Pulmonary artery endothelial cell (primary cell): ENCODE measurements around the gene S100A9. TPM values are rescaled to one million over a fixed set of nuclear protein-coding genes. Genes with fewer than 3 reads are reported as not detected.
"Not testable (repeated sequence)": the region's sequence is repeated elsewhere in the genome, so short reads cannot be mapped to it uniquely, and the experiment has no call there.

Experiments
- DNase-seq: peaks from one replicate; pipeline ENCODE4 v3.0.0-alpha.2; 2011; ENCODE audit warnings: low read depth, low spot score
- total RNA-seq: library from RNA; depleted of rRNA; stranded (reverse); fragments of >200 nt; gene quantifications from 2 replicates; pipeline ENCODE4 v1.2.3, GENCODE V29; 2014

The S100A9 gene
- 0.13 and 0.95 TPM in 2 replicates for total RNA-seq

DNA sequence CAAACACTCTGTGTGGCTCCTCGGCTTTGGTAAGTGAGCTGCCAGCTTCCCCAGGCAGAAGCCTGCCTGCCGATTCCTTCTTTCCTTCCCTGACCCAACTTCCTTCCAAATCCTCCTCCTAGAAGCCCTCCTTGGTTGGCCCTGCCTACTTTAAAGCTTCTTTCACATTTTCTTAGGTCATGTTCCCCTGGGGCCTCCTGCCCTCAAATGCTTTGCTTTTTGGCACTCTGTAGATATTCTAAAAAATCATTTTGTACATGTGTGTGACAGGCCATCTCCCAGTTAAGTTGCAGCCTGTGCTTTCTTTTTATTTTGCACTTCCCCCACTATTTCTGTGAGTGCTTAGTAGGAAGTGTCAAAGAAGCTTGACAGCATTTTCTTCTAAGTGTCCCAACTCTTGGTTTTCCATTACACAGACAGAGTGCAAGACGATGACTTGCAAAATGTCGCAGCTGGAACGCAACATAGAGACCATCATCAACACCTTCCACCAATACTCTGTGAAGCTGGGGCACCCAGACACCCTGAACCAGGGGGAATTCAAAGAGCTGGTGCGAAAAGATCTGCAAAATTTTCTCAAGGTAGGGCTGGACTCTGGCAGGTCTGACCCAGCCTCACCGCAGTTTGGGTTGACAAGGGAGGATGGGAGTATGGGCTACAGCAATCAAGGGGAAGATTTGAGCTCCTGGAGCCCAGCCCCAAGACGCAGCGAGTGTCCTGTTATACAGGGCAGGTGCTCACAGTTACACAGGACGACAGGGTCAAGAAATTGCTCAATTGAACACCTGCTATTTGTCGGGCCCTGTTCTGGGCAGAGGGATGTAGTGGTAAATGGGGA is at the start of gene S100A9:
TSS of gene S100A9 (plus strand) at position 2 of the 838 bp plus-strand sequence. CDS start at position 432, 430 bp downstream.
- no peak for DNase-seq

DNA sequence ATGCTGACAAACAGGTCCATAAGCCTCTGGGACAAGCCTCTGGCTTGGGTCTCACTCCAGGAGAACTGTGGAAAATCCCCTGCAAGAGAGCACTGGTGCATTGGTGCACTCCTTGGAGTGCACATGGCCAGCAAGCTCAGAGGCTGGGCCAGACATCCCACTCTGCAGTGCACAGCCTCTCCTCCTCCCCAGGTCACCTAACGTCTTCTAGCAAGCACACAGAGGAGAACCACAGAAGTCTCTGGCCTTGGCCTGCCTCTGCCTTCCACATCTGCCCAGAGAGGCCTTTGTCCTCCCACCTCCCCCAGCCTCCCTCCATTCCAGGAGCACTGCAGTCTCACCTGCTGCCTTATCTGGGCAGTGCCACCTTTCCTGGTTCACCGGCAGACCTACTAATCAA is 49.1 kb upstream of the S100A9 start:
- DNase-seq, result no peak

DNA sequence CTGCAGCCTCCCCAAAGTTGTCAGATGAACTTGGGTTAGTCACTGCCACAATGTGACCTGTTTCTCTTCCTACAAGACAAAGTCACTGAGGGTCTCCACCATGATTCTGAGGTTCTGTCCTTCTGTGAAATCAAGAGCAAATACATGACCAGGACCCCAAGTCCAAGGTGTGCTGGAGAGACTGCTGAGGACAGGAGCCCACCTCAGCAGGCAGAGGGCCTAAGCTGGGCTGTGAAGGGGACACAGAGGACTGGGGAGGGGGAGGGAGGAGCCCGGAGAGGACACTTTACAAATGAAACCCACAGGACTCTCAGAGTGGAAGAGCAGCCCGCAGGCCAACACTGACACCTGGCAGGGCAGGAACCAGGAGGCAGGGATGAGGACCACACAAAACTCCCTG is 48.2 kb upstream of the S100A9 start:
- no peak for DNase-seq

GRCh38 chr1:153310526-153310925 is 47.1 kb upstream of the S100A9 start:
- DNase-seq, result no peak

- no peak for DNase-seq
Observed at GRCh38 chr1:153312570-153313186, 45.0 kb upstream of the S100A9 start, which contains the start of gene PGLYRP3. Gene PGLYRP3 (minus strand): TSS chr1:153312952. CDS start chr1:153310665, 2,287 bp downstream.

GRCh38 chr1:153313288-153313687 is 44.4 kb upstream of the S100A9 start:
- DNase-seq, result no peak

GRCh38 chr1:153314388-153314787 is 43.3 kb upstream of the S100A9 start:
- DNase-seq, result not testable (repeated sequence)

- DNase-seq, result not testable (repeated sequence)
Observed at GRCh38 chr1:153316013-153316412, 41.6 kb upstream of the S100A9 start.

- not testable (repeated sequence) for DNase-seq
Observed at GRCh38 chr1:153318145-153318544, 39.5 kb upstream of the S100A9 start.

DNA sequence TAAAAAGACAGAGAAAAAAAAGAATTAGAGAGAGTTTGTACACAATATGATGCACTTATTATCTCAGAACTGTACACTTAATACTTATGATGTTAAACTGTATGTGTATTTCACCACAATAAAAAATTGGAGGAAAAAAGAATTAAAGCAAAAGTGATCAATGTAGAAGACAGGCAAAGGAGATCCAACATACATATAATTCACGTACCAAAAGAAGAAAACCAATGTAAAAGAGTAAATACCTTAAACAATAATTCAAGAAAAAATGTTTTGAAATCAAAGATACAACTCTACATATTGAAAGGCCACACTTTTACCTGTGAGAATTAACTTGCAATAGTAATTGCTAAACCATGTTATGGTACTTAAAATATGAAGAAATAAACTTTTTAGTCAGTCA is 35.1 kb upstream of the S100A9 start:
- DNase-seq, result no peak

GRCh38 chr1:153324912-153325311 is 32.7 kb upstream of the S100A9 start:
- DNase-seq, result no peak

DNA sequence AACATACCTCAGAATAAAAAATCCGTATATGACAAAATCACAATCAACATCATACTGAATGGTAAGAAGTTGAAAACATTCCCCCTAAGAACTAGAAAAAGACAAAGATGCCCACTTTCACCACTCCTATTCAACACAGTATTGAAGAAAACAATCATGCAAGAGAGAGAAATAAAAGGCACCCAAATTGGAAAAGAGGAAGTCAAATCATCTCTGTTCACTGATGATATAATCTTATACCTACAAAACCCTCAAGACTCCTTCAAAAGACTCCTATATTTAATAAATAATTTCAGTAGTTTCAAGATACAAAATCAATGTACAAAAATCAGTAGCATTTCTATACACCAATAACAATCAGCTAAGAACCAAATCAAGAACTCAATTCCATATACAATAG is 23.8 kb upstream of the S100A9 start:
- no peak for DNase-seq

- no peak for DNase-seq
Observed at GRCh38 chr1:153336650-153337049, 21.0 kb upstream of the S100A9 start.

GRCh38 chr1:153337980-153338853 is 19.4 kb upstream of the S100A9 start:
- DNase-seq, result no peak

DNA sequence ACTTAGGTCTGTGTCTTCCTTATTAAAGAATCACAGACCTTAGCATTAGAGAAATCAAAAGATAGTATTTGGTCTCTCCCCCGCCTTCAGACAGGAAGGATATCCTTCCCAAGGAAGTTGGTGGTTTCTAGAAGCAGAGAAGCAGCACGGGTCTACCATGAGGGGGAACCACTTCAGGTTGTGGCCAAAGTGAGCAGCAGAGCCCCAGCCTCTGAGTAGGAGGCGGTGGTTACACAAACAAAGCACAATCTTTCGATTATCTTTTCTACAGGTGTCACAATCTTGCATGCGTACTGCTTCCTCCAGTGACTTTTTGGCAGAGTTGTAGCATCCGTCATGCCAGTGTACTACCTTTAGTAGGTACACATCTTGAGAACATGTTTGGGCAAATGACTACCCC is 17.9 kb upstream of the S100A9 start:
- no peak for DNase-seq

DNA sequence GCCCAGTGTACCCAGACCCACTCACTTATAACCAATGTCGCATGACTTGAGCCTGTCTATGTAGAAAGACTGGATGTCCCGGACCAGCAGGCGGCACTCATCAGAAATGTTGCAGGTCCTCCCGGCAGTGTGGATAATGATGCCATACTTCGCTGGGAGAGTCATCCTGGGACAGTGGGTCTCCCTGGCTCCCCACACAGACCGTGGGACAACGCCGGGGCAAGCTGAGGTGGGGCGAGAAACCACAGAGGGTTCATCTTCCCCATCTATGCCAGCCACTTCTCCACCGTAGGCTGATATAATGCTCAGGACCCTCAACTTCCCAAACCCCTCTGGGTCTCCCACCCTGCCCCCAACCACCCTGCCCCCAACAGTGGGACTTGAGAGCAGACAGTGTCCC is 17.3 kb upstream of the S100A9 start:
- DNase-seq, result no peak

DNA sequence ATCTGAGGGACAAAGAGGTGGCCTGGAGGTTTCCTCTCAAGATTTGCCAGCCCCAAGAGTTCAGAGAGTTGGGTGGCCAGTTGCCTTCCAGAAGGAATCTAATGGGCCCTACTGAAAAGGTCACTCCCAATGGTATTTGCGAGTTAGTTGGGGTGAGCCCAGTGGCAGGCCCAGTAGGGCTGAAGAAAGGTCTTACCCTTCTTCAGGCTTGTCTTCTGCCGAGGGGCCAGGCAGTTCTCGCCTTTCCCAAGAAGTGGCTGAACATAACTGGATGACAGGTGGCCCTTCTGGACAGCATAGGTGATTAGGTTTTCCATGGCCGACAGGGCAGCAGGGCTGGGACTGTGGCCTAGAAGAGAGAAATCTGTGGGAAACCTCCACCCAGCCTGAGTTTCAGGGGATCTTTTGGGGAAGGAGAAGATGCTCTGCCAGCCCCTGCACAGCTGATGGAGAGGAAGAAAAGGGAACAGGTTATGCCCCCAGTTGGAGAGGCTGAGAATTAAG is 16.2 kb upstream of the S100A9 start:
- DNase-seq, result no peak

- no peak for DNase-seq
Observed at GRCh38 chr1:153342178-153342577, 15.5 kb upstream of the S100A9 start.

DNA sequence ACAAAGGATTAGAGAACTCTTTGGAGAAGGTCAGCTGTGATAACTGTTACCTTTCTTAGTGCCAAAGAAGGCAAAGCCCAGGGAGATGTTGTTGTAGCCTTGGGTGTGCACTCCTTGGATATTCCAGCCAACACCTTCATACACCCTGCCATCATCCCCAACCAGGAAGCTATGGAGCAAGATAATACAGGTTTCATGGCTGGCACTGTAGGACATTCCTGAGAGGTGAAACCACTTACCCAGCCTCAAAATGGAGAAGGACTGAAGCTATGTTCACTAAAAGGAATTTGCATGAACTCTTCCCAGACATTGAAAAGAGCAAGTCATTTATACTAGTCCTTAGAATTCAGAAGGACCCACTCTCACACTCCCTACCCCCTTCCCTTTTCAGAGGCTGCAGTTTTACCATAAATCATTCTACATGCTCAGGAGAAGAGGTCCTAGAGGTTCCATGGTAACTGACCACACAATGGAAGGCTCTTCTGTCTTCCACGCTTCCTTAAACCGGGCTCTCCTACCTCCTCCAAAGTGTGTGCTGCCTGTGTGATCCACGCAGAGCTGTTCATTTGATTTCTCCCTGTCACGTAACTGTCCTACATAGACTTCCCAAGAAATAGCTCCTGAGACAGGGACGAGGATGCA is 14.5 kb upstream of the S100A9 start:
- no peak for DNase-seq

DNA sequence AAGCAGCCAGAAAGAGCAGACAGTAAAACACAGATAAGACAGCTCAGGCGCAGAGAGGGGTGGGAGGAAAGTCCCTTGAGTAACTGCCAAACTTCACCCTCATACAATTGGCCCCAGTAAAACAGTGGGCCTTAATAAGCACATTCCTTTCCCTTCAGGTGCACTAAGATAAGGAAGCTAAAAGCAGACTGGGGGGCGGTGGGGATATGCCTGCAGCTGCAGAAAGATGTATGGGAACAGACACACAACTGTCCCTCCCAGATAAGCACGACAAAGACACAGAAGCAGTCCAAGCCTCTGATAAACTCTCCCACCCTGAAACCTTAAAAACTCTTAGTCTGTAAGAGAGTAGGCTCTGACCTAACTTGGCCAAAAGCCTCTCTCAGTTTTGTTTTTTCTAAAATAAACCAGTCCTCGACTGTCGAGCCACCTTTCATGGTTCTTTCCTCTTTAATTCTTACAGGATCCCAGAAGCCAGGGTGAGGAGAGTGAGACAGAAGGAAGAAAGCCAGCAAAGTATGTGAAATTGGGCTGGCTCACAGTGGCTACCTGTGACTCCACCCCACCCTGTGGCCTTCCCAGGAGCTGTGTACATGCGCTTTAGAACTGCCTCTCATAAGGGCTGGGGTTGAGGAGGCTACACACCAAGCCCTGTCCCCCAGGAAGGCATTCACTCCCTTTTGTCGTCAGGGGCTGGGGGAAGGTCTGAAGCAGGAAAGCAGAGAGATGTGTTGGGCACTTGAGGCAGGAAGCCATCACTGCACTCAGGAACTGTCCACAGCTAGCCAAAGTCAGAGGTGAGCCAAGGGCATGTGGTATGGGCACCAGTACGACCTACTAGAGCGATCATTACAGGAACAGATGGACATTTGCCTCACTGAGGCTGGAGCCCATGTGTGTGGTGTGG is 13.6 kb upstream of the S100A9 start:
- DNase-seq, result no peak
